Peyer's patch (tissue), 4 donors: Measurements from ENCODE around the gene TSPAN16.

Experiments used
- POLR2A ChIP-seq, 2 donors: fragments of 450-650 bp; IDR thresholded peaks; one replicate each; pipeline ENCODE4 v1.5.1; 2017; ENCODE audit warnings: antibody characterized with exemption in 2 of 2, mild to moderate bottlenecking in 2 of 2, moderate library complexity in 2 of 2
- TF ChIP-seq, protein P1 (sequence below), 6 experiments: fragments of 450-650 bp in 4 of 6; fragments of 200-600 bp in 2 of 6; sonication (generic) in 1 of 6; IDR thresholded peaks; one replicate each; pipeline ENCODE4 v1.5.1; 2017 to 2019; ENCODE audit warnings: antibody characterized with exemption in 6 of 6, mild to moderate bottlenecking in 3 of 6, moderate library complexity in 1 of 6

DNA sequence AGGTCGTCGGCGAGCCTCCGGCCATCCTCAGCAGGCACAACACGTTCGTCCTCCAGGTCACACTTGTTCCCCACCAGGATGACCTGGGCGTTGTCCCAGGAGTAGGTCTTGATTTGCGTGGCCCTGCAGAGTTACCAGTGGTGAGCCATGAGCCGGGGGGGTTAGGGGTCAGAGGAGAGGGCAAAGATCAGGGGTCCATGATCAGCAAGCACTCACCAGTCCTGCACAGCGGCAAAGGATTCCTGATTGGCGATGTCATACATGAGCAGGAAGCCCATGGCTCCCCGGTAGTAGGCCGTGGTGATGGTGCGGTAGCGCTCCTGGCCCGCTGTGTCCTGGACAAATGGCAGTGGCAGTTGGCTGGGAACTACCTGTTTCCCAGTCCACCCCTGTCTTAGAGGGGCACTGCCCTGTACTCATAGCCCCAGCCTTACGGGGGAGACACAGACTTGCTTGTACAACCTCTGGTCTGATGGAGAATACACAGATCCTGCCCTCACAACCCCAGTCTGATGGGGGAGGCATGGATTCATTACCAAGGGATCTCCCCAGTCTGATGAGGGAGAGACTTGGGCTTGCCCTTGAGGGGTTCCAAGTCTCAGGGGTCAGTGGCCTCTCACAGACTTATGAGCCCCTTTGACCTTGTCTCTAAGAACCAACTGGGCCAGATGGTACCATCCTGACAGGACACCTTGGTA is 39.6 kb downstream of the TSPAN16 start:
- no peak for TF ChIP-seq POLR2A (IDR thresholded peaks at IDR 0.05)
- TF ChIP-seq, protein P1, sequence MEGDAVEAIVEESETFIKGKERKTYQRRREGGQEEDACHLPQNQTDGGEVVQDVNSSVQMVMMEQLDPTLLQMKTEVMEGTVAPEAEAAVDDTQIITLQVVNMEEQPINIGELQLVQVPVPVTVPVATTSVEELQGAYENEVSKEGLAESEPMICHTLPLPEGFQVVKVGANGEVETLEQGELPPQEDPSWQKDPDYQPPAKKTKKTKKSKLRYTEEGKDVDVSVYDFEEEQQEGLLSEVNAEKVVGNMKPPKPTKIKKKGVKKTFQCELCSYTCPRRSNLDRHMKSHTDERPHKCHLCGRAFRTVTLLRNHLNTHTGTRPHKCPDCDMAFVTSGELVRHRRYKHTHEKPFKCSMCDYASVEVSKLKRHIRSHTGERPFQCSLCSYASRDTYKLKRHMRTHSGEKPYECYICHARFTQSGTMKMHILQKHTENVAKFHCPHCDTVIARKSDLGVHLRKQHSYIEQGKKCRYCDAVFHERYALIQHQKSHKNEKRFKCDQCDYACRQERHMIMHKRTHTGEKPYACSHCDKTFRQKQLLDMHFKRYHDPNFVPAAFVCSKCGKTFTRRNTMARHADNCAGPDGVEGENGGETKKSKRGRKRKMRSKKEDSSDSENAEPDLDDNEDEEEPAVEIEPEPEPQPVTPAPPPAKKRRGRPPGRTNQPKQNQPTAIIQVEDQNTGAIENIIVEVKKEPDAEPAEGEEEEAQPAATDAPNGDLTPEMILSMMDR (IDR thresholded peaks at IDR 0.05): no peak
